ENCODE measurements around the gene CORO2A. TPM values are rescaled to one million over a fixed set of nuclear protein-coding genes. Genes with fewer than 3 reads are reported as not detected.

CORO2A gene
- total RNA-seq, 1 donor from 2014 or later, result 1.4 TPM

GRCh38 chr9:98191671-98192502, 550 bp downstream of the CORO2A start:
- peak overlapping the region; percentile 77 for H3K4me3 Mint-ChIP-seq
- peak; percentile 75 for DNase-seq
- H3K9me3 Mint-ChIP-seq, result no peaks in the 10 kb centered on the region
- no peaks in the 10 kb centered on the region for H3K36me3 Mint-ChIP-seq (ENCODE audit: low read depth)
- no peak overlapping the region for H3K27ac Mint-ChIP-seq
- intact Hi-C loops (cut with micrococcal nuclease), result loop anchor here (2.0 to 5.0 kb wide), 3 partner anchors 63 to 135 kb away; partner anchors contain the start of genes NANS, TBC1D2 and TRIM14
- peaks cover 10% of the 10 kb centered on the region for H3K4me1 Mint-ChIP-seq
- peaks cover 7% of the 10 kb centered on the region for H3K27me3 Mint-ChIP-seq

- DNase-seq, result no peak
- Mint-ChIP-seq H3K9me3 (no peaks in the 10 kb centered on the region), H3K27me3 (peaks cover 7% of the 10 kb centered on the region), H3K4me1 (peaks cover 10% of the 10 kb centered on the region), H3K4me3 (peak overlapping the region; percentile 77), H3K36me3 (ENCODE audit: low read depth) (no peaks in the 10 kb centered on the region), H3K27ac (no peak overlapping the region)
- intact Hi-C loops (cut with micrococcal nuclease), result loop anchor here (5.0 kb wide), 2 partner anchors 74 to 134 kb away; partner anchors contain the start of genes NANS and TRIM14
These were observed 1.2 kb downstream of the CORO2A start for GRCh38 chr9:98191181-98191608.

- H3K27ac Mint-ChIP-seq, result no peak overlapping the region
- H3K4me1 Mint-ChIP-seq, result peaks cover 10% of the 10 kb centered on the region
- no peaks in the 10 kb centered on the region for H3K36me3 Mint-ChIP-seq (ENCODE audit: low read depth)
- H3K9me3 Mint-ChIP-seq, result no peaks in the 10 kb centered on the region
- H3K4me3 Mint-ChIP-seq, result no peak overlapping the region
- H3K27me3 Mint-ChIP-seq, result peaks cover 7% of the 10 kb centered on the region
- DNase-seq, result no peak
- intact Hi-C loops (cut with micrococcal nuclease), result loop anchor here (5.0 kb wide), 2 partner anchors 73 to 133 kb away; partner anchors contain the start of genes NANS and TRIM14
These were observed 1.7 kb downstream of the CORO2A start for GRCh38 chr9:98190757-98191105.

- Mint-ChIP-seq H3K4me1 (peaks cover 10% of the 10 kb centered on the region), H3K27me3 (peaks cover 4% of the 10 kb centered on the region), H3K27ac (no peak overlapping the region), H3K36me3 (ENCODE audit: low read depth) (no peaks in the 10 kb centered on the region), H3K9me3 (no peaks in the 10 kb centered on the region), H3K4me3 (no peak overlapping the region)
- no peak for DNase-seq
- intact Hi-C loops (cut with micrococcal nuclease), result no loop called here
These were observed 3.0 kb downstream of the CORO2A start for GRCh38 chr9:98189412-98189811.

GRCh38 chr9:98187926-98188325, 4.5 kb downstream of the CORO2A start:
- no peaks in the 10 kb centered on the region for H3K9me3 Mint-ChIP-seq
- H3K27ac Mint-ChIP-seq, result no peak overlapping the region
- no peak overlapping the region for H3K4me3 Mint-ChIP-seq
- H3K36me3 Mint-ChIP-seq (ENCODE audit: low read depth), result no peaks in the 10 kb centered on the region
- intact Hi-C loops (cut with micrococcal nuclease), result no loop called here
- no peak for DNase-seq
- H3K27me3 Mint-ChIP-seq, result peaks cover 4% of the 10 kb centered on the region
- peaks cover 5% of the 10 kb centered on the region for H3K4me1 Mint-ChIP-seq

- Mint-ChIP-seq H3K9me3 (no peaks in the 10 kb centered on the region), H3K36me3 (ENCODE audit: low read depth) (no peaks in the 10 kb centered on the region), H3K27me3 (peaks cover 2% of the 10 kb centered on the region), H3K27ac (no peak overlapping the region), H3K4me1 (peaks cover 4% of the 10 kb centered on the region), H3K4me3 (no peak overlapping the region)
- DNase-seq, result no peak
- intact Hi-C loops (cut with micrococcal nuclease), result no loop called here
These were observed 6.2 kb downstream of the CORO2A start for GRCh38 chr9:98186236-98186635.

GRCh38 chr9:98185611-98186171, 6.7 kb downstream of the CORO2A start:
- Mint-ChIP-seq H3K4me1 (peaks cover 3% of the 10 kb centered on the region), H3K27ac (no peak overlapping the region), H3K36me3 (ENCODE audit: low read depth) (no peaks in the 10 kb centered on the region), H3K27me3 (peaks cover 2% of the 10 kb centered on the region), H3K4me3 (no peak overlapping the region), H3K9me3 (no peaks in the 10 kb centered on the region)
- DNase-seq, result no peak
- intact Hi-C loops (cut with micrococcal nuclease), result no loop called here

- H3K36me3 Mint-ChIP-seq (ENCODE audit: low read depth), result no peaks in the 10 kb centered on the region
- no peak overlapping the region for H3K27ac Mint-ChIP-seq
- no peak overlapping the region for H3K4me3 Mint-ChIP-seq
- intact Hi-C loops (cut with micrococcal nuclease), result no loop called here
- peaks cover 3% of the 10 kb centered on the region for H3K4me1 Mint-ChIP-seq
- DNase-seq, result no peak
- H3K27me3 Mint-ChIP-seq, result peaks cover 2% of the 10 kb centered on the region
- no peaks in the 10 kb centered on the region for H3K9me3 Mint-ChIP-seq
These were observed 7.3 kb downstream of the CORO2A start for GRCh38 chr9:98185021-98185567.

GRCh38 chr9:98184326-98184725, 8.1 kb downstream of the CORO2A start:
- Mint-ChIP-seq H3K36me3 (ENCODE audit: low read depth) (no peaks in the 10 kb centered on the region), H3K27me3 (no peaks in the 10 kb centered on the region), H3K4me1 (peaks cover 3% of the 10 kb centered on the region), H3K4me3 (no peak overlapping the region), H3K27ac (no peak overlapping the region), H3K9me3 (no peaks in the 10 kb centered on the region)
- intact Hi-C loops (cut with micrococcal nuclease), result no loop called here
- no peak for DNase-seq

GRCh38 chr9:98182889-98183599, 9.4 kb downstream of the CORO2A start:
- no peaks in the 10 kb centered on the region for H3K27me3 Mint-ChIP-seq
- no peaks in the 10 kb centered on the region for H3K36me3 Mint-ChIP-seq (ENCODE audit: low read depth)
- no peaks in the 10 kb centered on the region for H3K4me1 Mint-ChIP-seq
- no peak overlapping the region for H3K4me3 Mint-ChIP-seq
- no peak overlapping the region for H3K27ac Mint-ChIP-seq
- no peaks in the 10 kb centered on the region for H3K9me3 Mint-ChIP-seq
- intact Hi-C loops (cut with micrococcal nuclease), result no loop called here
- no peak for DNase-seq

GRCh38 chr9:98182069-98182820, 10.2 kb downstream of the CORO2A start:
- Mint-ChIP-seq H3K36me3 (ENCODE audit: low read depth) (no peaks in the 10 kb centered on the region), H3K4me1 (no peaks in the 10 kb centered on the region), H3K9me3 (no peaks in the 10 kb centered on the region), H3K27me3 (no peaks in the 10 kb centered on the region), H3K4me3 (no peak overlapping the region), H3K27ac (no peak overlapping the region)
- intact Hi-C loops (cut with micrococcal nuclease), result no loop called here
- DNase-seq, result no peak

GRCh38 chr9:98181746-98182068, 10.7 kb downstream of the CORO2A start:
- H3K4me3 Mint-ChIP-seq, result no peak overlapping the region
- no peaks in the 10 kb centered on the region for H3K4me1 Mint-ChIP-seq
- no peaks in the 10 kb centered on the region for H3K9me3 Mint-ChIP-seq
- no peak overlapping the region for H3K27ac Mint-ChIP-seq
- no peaks in the 10 kb centered on the region for H3K27me3 Mint-ChIP-seq
- no peaks in the 10 kb centered on the region for H3K36me3 Mint-ChIP-seq (ENCODE audit: low read depth)
- no peak for DNase-seq
- intact Hi-C loops (cut with micrococcal nuclease), result no loop called here

GRCh38 chr9:98180996-98181395, 11.4 kb downstream of the CORO2A start:
- Mint-ChIP-seq H3K36me3 (ENCODE audit: low read depth) (no peaks in the 10 kb centered on the region), H3K4me1 (no peaks in the 10 kb centered on the region), H3K4me3 (no peak overlapping the region), H3K27ac (no peak overlapping the region), H3K9me3 (no peaks in the 10 kb centered on the region), H3K27me3 (no peaks in the 10 kb centered on the region)
- DNase-seq, result no peak
- intact Hi-C loops (cut with micrococcal nuclease), result no loop called here

Measured in activated CD4-positive, alpha-beta T cell treated with anti-CD3 and anti-CD28 coated beads, Interleukin-2, amount 10 ng/mL, durations not matched to agents 24 days and 14 days (primary cell).